Measurements from ENCODE around the gene ITGA5.

The ITGA5 gene

DNA sequence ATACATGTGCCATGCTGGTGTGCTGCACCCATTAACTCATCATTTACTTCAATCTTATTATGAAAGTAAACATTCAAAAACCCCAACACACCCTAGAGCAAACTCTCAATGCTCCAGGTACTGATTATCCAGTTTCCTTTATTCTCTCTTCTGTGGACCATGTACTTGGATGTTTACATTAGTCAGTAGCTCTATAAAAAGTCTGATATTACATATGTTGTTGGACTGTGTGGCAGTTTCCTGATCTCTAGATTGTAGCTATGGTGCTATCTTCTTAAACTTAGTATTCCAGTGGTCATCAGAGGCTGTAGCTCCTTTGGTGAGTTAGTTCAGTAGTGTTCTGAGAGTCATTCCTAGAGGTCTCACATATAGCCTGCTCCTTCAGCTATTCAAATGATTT, 25.1 kb upstream of the ITGA5 start:
- H3K4me3 ChIP-seq (ENCODE audit: extremely low read depth, insufficient read depth, low read length, poor library complexity, severe bottlenecking) = no peak overlapping the region
- no peaks in the 10 kb centered on the region for H3K36me3 ChIP-seq (ENCODE audit: control insufficient read depth, insufficient read depth, low read length)
- H3K4me1 ChIP-seq (ENCODE audit: control insufficient read depth, insufficient read depth, low read length, poor library complexity, severe bottlenecking) = peaks cover 4% of the 10 kb centered on the region
- H3K27ac ChIP-seq (ENCODE audit: low read depth, low read length, severe bottlenecking) = no peak overlapping the region
- no peaks in the 10 kb centered on the region for H3K9me3 ChIP-seq (ENCODE audit: control insufficient read depth, low read length)

DNA sequence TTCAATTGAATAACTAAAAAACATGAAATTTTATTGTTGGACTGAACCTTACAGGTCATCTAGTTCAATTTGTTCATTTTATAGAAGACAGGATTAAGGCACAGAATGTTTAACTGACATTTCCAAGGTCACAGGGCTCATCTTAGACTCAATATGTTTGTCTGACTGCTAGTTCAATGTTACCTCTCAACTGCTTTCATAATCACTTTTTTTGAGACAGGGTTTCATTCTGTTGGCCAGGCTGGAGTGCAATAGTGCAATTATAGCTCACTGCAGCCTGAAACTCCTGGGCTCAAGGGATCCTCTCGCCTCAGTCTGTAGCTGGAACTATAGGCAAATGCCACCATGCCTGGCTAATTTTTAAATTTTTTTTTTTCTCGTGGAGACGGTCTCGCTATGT, 24.4 kb upstream of the ITGA5 start:
- Histone ChIP-seq H3K36me3 (ENCODE audit: control insufficient read depth, insufficient read depth, low read length) (no peaks in the 10 kb centered on the region), H3K4me1 (ENCODE audit: control insufficient read depth, insufficient read depth, low read length, poor library complexity, severe bottlenecking) (peaks cover 4% of the 10 kb centered on the region), H3K4me3 (ENCODE audit: extremely low read depth, insufficient read depth, low read length, poor library complexity, severe bottlenecking) (no peak overlapping the region), H3K9me3 (ENCODE audit: control insufficient read depth, low read length) (no peaks in the 10 kb centered on the region), H3K27ac (ENCODE audit: low read depth, low read length, severe bottlenecking) (no peak overlapping the region)
- 93 to 100% methylated on average over 4 of the region's 4 CpGs for WGBS, 2 experiments (ENCODE audit: insufficient coverage in 2 of 2)

DNA sequence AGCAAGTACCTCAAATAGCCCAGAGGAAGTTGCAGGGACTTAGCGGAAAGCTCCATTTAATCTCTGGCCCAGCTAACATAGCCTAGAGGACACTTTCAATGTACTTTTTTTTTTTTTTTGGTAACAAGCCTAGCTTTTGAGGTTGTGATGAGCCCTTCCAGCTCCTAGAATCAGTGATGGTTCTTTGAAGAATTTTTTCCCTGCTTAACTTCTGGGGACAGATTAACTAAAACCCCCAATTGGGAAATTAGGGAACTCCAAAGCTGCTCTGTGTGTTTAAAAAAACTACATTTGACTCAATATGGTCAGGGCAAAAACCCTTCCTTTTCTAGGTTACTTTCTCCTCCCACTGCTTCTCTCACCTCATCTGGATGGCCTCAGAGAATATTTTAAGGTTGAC, 23.9 kb upstream of the ITGA5 start:
- no peaks in the 10 kb centered on the region for H3K9me3 ChIP-seq (ENCODE audit: control insufficient read depth, low read length)
- no peaks in the 10 kb centered on the region for H3K36me3 ChIP-seq (ENCODE audit: control insufficient read depth, insufficient read depth, low read length)
- 83% methylated on average over 1 of the region's 1 CpG; no CpG with 5 or more reads in 1 of the 2 experiments for WGBS, 2 experiments (ENCODE audit: insufficient coverage in 2 of 2)
- H3K4me1 ChIP-seq (ENCODE audit: control insufficient read depth, insufficient read depth, low read length, poor library complexity, severe bottlenecking) = peaks cover 4% of the 10 kb centered on the region
- no peak overlapping the region for H3K27ac ChIP-seq (ENCODE audit: low read depth, low read length, severe bottlenecking)
- no peak overlapping the region for H3K4me3 ChIP-seq (ENCODE audit: extremely low read depth, insufficient read depth, low read length, poor library complexity, severe bottlenecking)

DNA sequence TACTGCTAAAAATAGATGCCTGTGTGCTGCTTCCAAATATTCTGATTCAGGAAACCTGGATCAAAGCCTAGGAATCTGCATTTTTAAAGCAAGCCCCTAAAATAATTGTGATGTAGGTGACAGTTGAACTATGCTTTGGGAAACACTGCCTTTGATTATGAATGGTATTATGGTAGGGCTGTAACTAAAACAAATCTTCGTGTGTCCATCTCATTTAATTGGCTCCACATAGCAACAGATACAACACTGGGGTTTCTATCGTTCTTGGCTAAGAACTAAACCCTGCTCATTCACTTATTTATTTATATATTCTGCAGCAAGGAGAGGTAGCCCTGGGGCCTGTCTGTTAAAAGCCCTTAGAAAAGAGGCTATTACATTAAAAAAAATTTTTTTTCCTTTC, 23.0 kb upstream of the ITGA5 start:
- no peaks in the 10 kb centered on the region for H3K9me3 ChIP-seq (ENCODE audit: control insufficient read depth, low read length)
- WGBS, 2 experiments (ENCODE audit: insufficient coverage in 2 of 2) = 60% methylated on average over 1 of the region's 2 CpGs; no CpG with 5 or more reads in 1 of the 2 experiments
- no peak overlapping the region for H3K27ac ChIP-seq (ENCODE audit: low read depth, low read length, severe bottlenecking)
- no peak overlapping the region for H3K4me3 ChIP-seq (ENCODE audit: extremely low read depth, insufficient read depth, low read length, poor library complexity, severe bottlenecking)
- no peaks in the 10 kb centered on the region for H3K36me3 ChIP-seq (ENCODE audit: control insufficient read depth, insufficient read depth, low read length)
- peaks cover 4% of the 10 kb centered on the region for H3K4me1 ChIP-seq (ENCODE audit: control insufficient read depth, insufficient read depth, low read length, poor library complexity, severe bottlenecking)

DNA sequence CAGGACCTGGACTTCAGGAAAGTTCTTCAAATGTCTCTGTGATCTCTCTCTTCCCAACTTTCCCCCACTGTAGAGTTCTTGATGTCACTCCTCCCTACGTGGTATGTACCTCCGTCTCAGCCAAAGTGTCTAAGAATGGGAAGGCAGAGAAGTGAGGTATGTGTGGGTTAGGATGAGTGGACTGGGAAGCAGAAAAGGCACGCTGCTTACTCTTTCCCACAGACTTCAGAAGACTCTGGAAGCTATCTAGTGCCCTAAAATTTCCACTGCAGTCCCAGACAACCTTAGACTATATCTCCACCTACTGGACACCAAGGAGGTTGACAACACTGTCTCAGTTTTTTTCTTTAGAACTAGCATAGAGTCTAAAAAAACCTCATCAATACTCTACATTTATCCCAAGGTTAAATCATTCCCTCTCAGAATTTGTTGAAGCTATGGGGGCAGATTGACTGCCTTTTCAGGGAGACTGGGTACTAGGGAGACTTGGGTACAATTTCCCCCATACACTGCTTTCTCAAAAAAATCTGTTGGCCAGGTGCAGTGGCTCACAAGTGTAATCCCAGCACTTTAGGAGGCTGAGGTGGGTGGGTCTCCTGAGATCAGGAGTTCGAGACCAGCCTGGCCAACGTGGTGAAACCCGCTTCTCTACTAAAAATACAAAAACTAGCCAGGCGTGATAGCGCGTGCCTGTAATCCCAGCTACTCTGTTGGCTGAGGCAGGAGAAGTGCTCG, 20.6 kb upstream of the ITGA5 start:
- no peaks in the 10 kb centered on the region for H3K36me3 ChIP-seq (ENCODE audit: control insufficient read depth, insufficient read depth, low read length)
- WGBS, 2 experiments (ENCODE audit: insufficient coverage in 2 of 2) = 64 to 72% methylated on average over 7 of the region's 10 CpGs
- no peaks in the 10 kb centered on the region for H3K9me3 ChIP-seq (ENCODE audit: control insufficient read depth, low read length)
- H3K4me1 ChIP-seq (ENCODE audit: control insufficient read depth, insufficient read depth, low read length, poor library complexity, severe bottlenecking) = peaks cover 4% of the 10 kb centered on the region
- H3K4me3 ChIP-seq (ENCODE audit: extremely low read depth, insufficient read depth, low read length, poor library complexity, severe bottlenecking) = no peak overlapping the region
- no peak overlapping the region for H3K27ac ChIP-seq (ENCODE audit: low read depth, low read length, severe bottlenecking)

DNA sequence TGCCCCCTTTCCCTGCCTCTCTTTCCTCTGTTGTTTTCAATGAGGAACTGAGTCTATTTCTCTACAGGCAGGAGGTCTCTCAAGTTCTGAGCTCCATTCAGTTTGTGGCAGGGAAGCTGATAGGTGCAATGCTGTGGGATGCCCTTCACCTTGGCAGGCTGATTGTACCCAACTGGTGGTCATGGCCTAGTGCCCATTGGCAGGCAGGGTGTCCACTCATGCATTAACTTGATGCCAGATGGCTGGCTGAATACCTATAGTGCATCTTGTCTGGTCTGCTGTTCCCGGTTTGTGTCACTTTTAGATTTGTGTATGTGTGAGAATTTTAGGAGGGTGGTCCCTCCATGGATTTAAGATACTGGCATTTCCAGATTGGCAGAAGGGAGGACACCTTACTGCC, 20.0 kb upstream of the ITGA5 start:
- WGBS, 2 experiments (ENCODE audit: insufficient coverage in 2 of 2) = 100% methylated on average over 1 of the region's 1 CpG; no CpG with 5 or more reads in 1 of the 2 experiments
- H3K27ac ChIP-seq (ENCODE audit: low read depth, low read length, severe bottlenecking) = no peak overlapping the region
- H3K9me3 ChIP-seq (ENCODE audit: control insufficient read depth, low read length) = no peaks in the 10 kb centered on the region
- H3K36me3 ChIP-seq (ENCODE audit: control insufficient read depth, insufficient read depth, low read length) = no peaks in the 10 kb centered on the region
- H3K4me3 ChIP-seq (ENCODE audit: extremely low read depth, insufficient read depth, low read length, poor library complexity, severe bottlenecking) = no peak overlapping the region
- peaks cover 4% of the 10 kb centered on the region for H3K4me1 ChIP-seq (ENCODE audit: control insufficient read depth, insufficient read depth, low read length, poor library complexity, severe bottlenecking)

DNA sequence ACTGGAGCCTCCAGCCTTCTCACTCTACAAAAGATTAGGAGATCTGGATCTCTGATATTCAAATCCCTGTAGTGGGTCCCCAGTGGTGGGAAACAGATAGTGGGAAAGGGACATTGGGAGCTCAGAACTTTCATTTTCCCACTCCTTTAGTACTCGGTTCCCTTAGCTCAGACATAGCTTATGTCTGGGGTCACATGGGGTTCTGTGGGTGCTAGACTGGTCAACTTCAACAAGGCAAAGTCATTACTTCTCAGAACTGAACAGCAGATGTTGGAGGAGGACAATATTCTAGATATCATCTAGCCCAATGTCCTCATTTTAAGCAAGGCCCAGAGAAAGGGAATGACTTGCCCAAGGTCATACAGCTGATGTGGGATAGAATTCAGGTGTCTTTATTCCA, 19.5 kb upstream of the ITGA5 start:
- no CpG with 5 or more reads among the region's 1 CpG for WGBS, 2 experiments (ENCODE audit: insufficient coverage in 2 of 2)
- Histone ChIP-seq H3K4me3 (ENCODE audit: extremely low read depth, insufficient read depth, low read length, poor library complexity, severe bottlenecking) (no peak overlapping the region), H3K4me1 (ENCODE audit: control insufficient read depth, insufficient read depth, low read length, poor library complexity, severe bottlenecking) (peaks cover 4% of the 10 kb centered on the region), H3K27ac (ENCODE audit: low read depth, low read length, severe bottlenecking) (no peak overlapping the region), H3K36me3 (ENCODE audit: control insufficient read depth, insufficient read depth, low read length) (no peaks in the 10 kb centered on the region), H3K9me3 (ENCODE audit: control insufficient read depth, low read length) (no peaks in the 10 kb centered on the region)

DNA sequence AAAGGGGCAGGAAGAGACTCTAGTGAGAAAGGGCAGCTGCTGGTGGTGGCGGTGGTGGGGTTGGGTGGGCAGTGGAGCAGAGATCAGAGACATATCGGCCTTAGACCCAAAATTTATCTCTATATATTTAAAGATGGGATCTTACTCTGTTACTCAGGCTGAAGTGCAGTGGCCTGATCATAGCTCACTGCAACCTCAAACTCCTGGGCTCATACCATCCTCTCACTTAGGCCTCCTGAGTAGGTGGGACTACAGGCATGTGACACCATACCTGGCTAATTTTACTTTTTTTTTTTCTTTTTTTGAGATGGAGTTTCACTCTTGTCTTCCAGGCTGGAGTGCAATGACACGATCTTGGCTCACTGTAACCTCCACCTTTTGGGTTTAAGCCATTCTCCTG, 18.6 kb upstream of the ITGA5 start:
- Histone ChIP-seq H3K36me3 (ENCODE audit: control insufficient read depth, insufficient read depth, low read length) (no peaks in the 10 kb centered on the region), H3K9me3 (ENCODE audit: control insufficient read depth, low read length) (no peaks in the 10 kb centered on the region), H3K4me3 (ENCODE audit: extremely low read depth, insufficient read depth, low read length, poor library complexity, severe bottlenecking) (no peak overlapping the region), H3K4me1 (ENCODE audit: control insufficient read depth, insufficient read depth, low read length, poor library complexity, severe bottlenecking) (peaks cover 7% of the 10 kb centered on the region), H3K27ac (ENCODE audit: low read depth, low read length, severe bottlenecking) (no peak overlapping the region)
- WGBS, 2 experiments (ENCODE audit: insufficient coverage in 2 of 2) = 80% methylated on average over 1 of the region's 3 CpGs; no CpG with 5 or more reads in 1 of the 2 experiments

DNA sequence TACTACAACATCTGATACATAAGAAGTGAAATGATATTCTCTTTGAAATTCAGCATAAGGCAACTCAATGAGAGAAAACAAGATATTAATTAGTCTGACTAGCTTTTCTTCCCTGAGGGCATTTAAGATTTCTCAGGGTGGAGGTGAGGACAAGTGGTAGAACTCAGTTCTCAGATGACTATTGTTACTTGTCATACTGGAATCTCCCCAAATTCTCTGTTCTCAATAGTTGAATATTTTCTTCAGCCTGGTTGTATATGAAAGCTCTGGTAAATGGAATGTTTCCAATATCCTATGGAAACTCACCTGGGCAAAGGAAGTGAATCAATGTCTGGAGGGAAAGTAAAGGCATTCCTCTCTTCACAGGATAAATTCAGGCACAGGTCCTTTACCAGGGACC, 18.2 kb upstream of the ITGA5 start:
- Histone ChIP-seq H3K4me1 (ENCODE audit: control insufficient read depth, insufficient read depth, low read length, poor library complexity, severe bottlenecking) (peaks cover 8% of the 10 kb centered on the region), H3K27ac (ENCODE audit: low read depth, low read length, severe bottlenecking) (no peak overlapping the region), H3K36me3 (ENCODE audit: control insufficient read depth, insufficient read depth, low read length) (no peaks in the 10 kb centered on the region), H3K4me3 (ENCODE audit: extremely low read depth, insufficient read depth, low read length, poor library complexity, severe bottlenecking) (no peak overlapping the region), H3K9me3 (ENCODE audit: control insufficient read depth, low read length) (no peaks in the 10 kb centered on the region)

DNA sequence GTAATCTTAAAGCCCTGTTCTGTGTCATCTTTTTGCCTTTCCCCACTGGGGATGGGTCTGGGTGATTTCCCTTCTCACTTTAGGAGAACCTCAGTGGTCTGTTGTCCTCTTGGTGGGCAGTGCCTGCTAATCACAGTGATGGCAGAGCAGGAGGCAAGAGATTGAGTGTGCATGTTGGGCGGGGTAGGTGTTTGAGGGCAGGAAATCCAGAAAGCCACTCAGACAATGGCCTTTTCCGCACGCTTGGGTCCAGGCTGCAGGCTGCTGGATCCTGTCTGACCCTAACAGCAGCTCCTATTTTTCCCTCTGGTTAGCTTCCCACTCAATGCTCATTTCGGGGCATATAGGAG, 13.7 kb upstream of the ITGA5 start:
- 78 to 100% methylated on average over 3 to 4 of the region's 4 CpGs for WGBS, 2 experiments (ENCODE audit: insufficient coverage in 2 of 2)
- peaks cover 30% of the 10 kb centered on the region for H3K4me1 ChIP-seq (ENCODE audit: control insufficient read depth, insufficient read depth, low read length, poor library complexity, severe bottlenecking)
- no peaks in the 10 kb centered on the region for H3K36me3 ChIP-seq (ENCODE audit: control insufficient read depth, insufficient read depth, low read length)
- no peaks in the 10 kb centered on the region for H3K9me3 ChIP-seq (ENCODE audit: control insufficient read depth, low read length)
- H3K4me3 ChIP-seq (ENCODE audit: extremely low read depth, insufficient read depth, low read length, poor library complexity, severe bottlenecking) = no peak overlapping the region
- peak overlapping the region; percentile 74 for H3K27ac ChIP-seq (ENCODE audit: low read depth, low read length, severe bottlenecking)

DNA sequence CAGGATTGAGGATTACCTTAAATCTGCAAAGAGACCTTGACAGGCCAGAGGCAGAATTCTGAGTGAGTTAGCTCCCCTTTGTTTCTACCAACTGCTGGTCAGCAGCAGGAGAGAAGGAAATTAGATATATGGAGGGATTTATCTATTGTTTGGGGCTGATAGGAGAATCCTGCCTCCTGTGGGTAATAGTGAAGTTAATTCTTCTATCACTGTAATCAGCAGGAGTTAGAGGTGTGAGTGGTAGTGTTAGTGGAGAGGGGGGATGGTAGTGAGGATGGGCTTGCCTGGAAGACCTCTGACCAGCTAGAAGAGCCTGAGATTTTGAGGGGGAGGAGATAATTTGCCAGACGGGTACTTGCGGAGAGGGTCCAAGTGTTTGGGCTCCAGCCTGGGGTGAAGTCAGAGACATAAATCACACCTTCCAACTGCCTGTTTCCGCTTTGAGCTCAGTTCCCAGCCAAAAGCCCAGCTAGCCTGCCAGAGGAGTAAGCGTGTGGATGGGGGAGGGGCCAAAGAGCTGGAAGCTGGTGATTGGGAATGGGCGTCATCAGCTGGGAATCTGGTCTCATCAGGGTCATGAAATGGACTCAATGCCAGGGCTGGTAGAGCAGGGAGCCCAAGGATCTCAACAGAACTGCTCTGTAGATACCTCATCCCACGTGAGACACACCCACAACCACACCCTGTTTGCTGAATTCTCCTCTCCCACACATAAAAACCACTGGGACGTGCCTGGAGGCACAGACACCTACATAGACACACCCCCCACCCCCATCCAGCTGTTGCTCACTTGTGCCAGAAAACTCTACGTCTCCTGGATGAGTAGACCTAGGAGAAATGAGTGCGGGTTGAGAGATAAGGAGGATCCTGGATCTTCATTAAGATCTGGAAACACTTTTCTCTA, 13.1 kb upstream of the ITGA5 start:
- Histone ChIP-seq H3K4me1 (ENCODE audit: control insufficient read depth, insufficient read depth, low read length, poor library complexity, severe bottlenecking) (peaks cover 33% of the 10 kb centered on the region), H3K27ac (ENCODE audit: low read depth, low read length, severe bottlenecking) (peak overlapping the region; percentile 74), H3K4me3 (ENCODE audit: extremely low read depth, insufficient read depth, low read length, poor library complexity, severe bottlenecking) (no peak overlapping the region), H3K9me3 (ENCODE audit: control insufficient read depth, low read length) (peaks cover 3% of the 10 kb centered on the region), H3K36me3 (ENCODE audit: control insufficient read depth, insufficient read depth, low read length) (no peaks in the 10 kb centered on the region)
- 25 to 32% methylated on average over 3 to 6 of the region's 9 CpGs for WGBS, 2 experiments (ENCODE audit: insufficient coverage in 2 of 2)
